ENCODE results near the gene OR12D1.

GRCh38 chr6:29465279-29465678, 50.6 kb downstream of the OR12D1 start:
- TF ChIP-seq CTCF (IDR thresholded peaks at IDR 0.05; ENCODE audit: insufficient read depth, low read length, poor library complexity, severe bottlenecking) (no peak), EZH2phosphoT487 (conservative IDR thresholded peaks at IDR 0.05; ENCODE audit: low read length) (no peak)

All from SU-DHL-6 (cell line).